Measurements from ENCODE around the gene INAVA. TPM values are rescaled to one million over a fixed set of nuclear protein-coding genes. Genes with fewer than 3 reads are reported as not detected.

The INAVA gene
- total and polyA plus RNA-seq, 11 donors, result 0.07 to 0.43 (median 0.11) TPM; not detected in 4

DNA sequence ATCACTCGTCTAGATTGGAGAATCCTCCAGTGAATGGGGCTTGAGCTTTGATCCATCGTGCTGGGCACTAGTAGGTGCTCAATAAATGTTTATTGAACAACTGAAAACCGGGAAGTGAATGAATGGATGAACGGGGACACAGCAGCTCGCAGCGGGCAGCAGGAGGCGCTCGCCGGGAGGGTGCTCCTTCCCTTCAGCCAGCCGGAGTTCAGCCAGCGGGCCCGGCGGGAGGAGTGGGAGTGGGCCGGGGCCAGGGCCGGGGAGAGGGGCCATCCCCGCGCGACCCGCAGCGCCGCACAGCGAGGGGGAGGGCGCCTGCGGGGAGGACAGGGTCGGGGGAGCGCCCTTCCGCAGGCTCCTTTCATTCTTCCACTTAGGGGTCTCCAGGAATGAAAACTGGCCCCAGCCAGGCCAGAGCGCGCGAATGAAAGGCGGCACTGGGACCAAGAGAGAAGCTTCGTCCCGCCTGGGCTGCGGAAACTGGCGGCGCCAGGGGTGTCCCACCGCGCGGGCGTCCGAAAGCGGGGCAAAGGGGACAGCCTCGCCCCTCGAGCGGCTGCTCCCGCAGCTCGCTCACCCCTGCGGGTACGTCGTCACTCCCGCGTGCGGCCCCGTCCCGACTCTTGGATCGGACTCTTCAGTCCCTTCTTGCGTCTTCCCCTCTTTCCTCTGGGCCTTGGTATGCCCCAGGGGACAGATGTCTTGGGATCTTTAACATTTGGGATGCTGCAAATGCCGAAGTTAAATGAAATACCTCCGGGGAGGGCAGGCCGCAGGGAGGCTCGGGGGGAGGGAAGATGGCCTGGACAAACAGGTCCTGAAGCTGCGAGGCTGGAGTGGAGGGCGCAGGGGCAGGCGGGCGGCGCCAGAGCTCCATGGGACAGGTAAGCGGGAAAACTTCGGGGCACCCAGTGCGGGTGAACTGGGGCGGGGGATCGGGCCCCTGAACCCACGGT is 3.6 kb upstream of the INAVA start:
- Histone ChIP-seq H3K36me3 (no peaks in the 10 kb centered on the region), H3K4me3 (peak overlapping the region; percentile 21 to 62 (median 45)), H3K27me3 (peaks cover 4 to 46% (median 31%) of the 10 kb centered on the region in 9 donors), H3K9me3 (no peaks in the 10 kb centered on the region), H3K27ac (no peak overlapping the region), H3K4me1 (peaks cover 0 to 35% (median 11%) of the 10 kb centered on the region in 12 donors)
- TF ChIP-seq POLR2A (IDR thresholded peaks at IDR 0.05), result no peak
- peak in 8 of 12 donors; percentile 5 to 37 (median 15) for TF ChIP-seq CTCF (IDR thresholded peaks at IDR 0.05)
- WGBS, 4 donors, result 2 to 3% (median 3%) methylated on average over 52 to 72 of the region's 72 CpGs
- peak in 2 of 4 donors; percentile 52 to 64 for ATAC-seq
- no peak for DNase-seq
- intact Hi-C loops (cut with DNase I), result loop anchor here in 1 of 10 donors (5.0 kb wide), 1 partner anchor 151 kb away; no protein-coding TSS in a partner anchor

GRCh38 chr1:200891774-200892157 is 2.9 kb upstream of the INAVA start:
- Histone ChIP-seq H3K4me3 (peak overlapping the region in 9 of 12 donors; percentile 21 to 62 (median 50)), H3K4me1 (peaks cover 0 to 35% (median 11%) of the 10 kb centered on the region in 12 donors), H3K36me3 (no peaks in the 10 kb centered on the region), H3K27ac (no peak overlapping the region), H3K9me3 (no peaks in the 10 kb centered on the region), H3K27me3 (peaks cover 4 to 46% (median 31%) of the 10 kb centered on the region in 9 donors)
- no peak for ATAC-seq
- TF ChIP-seq POLR2A (IDR thresholded peaks at IDR 0.05), result no peak
- no peak for TF ChIP-seq CTCF (IDR thresholded peaks at IDR 0.05)
- 11 to 22% (median 16%) methylated on average over 8 of the region's 8 CpGs for WGBS, 4 donors
- no peak for DNase-seq
- intact Hi-C loops (cut with DNase I), result loop anchor here in 1 of 10 donors (5.0 kb wide), 1 partner anchor 151 kb away; no protein-coding TSS in a partner anchor

GRCh38 chr1:200892546-200892945 is 2.2 kb upstream of the INAVA start:
- ATAC-seq, result no peak

More at GRCh38 chr1:200892546-200892945, 2.2 kb upstream of the INAVA start:
- H3K9me3 ChIP-seq, result no peaks in the 10 kb centered on the region
- H3K36me3 ChIP-seq, result no peaks in the 10 kb centered on the region
- no peak overlapping the region for H3K27ac ChIP-seq
- no peak overlapping the region for H3K4me3 ChIP-seq
- TF ChIP-seq POLR2A (IDR thresholded peaks at IDR 0.05) (no peak), CTCF (IDR thresholded peaks at IDR 0.05) (no peak)
- H3K27me3 ChIP-seq, result peaks cover 4 to 44% (median 31%) of the 10 kb centered on the region in 9 donors
- DNase-seq, result no peak
- 48 to 59% (median 54%) methylated on average over 3 to 4 of the region's 4 CpGs for WGBS, 4 donors
- intact Hi-C loops (cut with DNase I), result loop anchor here in 1 of 10 donors (5.0 kb wide), 1 partner anchor 150 kb away; no protein-coding TSS in a partner anchor
- H3K4me1 ChIP-seq, result peaks cover 0 to 35% (median 11%) of the 10 kb centered on the region in 12 donors

Data from heart left ventricle (tissue), 16 donors.